Retinal pigment epithelial cell (primary cell): ENCODE data around the gene SORCS2.

ENCODE experiments used
- DNase-seq: peaks from one replicate; pipeline ENCODE4 v3.0.0-alpha.2; 2010; ENCODE audit warnings: low read depth
- H3K4me3 ChIP-seq: 2 replicates; pipeline ENCODE4 v1.5.1; 2011; ENCODE audit warnings: mild to moderate bottlenecking, low read length, control low read depth, moderate library complexity
- TF ChIP-seq, protein P1 (sequence below): conservative IDR thresholded peaks from 2 replicates; pipeline ENCODE4 v1.5.1; 2011; ENCODE audit warnings: low read depth, low read length, control low read depth, inconsistent platforms

The SORCS2 gene

DNA sequence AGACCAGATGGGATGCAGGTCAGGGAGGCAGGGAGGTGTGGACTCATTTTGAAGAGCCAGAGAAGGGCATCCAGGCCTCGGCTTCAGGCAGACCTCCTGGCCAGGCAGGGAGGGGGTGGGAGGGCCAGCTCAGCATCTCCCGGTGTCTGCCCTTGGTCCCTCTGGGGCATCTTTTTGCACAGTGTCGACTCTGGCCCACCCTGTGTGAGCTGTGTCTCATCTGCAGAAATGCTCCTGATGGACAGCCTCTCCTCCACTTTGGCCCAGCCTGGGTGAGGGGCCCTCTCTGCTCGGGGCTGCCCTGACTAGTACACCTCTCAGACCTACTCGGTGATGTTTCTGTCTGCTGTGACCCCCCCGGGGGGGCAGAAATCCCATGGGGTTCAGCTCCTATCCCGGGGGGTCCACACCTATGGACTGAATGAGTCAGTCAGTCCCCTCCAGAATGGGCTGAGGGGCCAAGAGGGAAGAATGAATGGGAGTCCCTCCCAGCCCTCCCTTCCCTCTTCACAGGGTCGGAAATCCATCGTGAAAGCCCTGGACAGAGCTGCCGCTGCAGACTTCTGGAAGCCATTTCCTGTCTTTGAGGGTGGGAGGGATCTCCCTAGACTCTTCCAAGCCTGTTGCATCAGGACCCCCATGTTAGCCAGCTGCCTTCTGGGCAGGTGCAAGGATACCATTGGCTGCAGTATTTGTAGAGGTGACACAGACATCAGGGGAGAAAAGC is 439.1 kb downstream of the SORCS2 start:
- TF ChIP-seq, protein P1, sequence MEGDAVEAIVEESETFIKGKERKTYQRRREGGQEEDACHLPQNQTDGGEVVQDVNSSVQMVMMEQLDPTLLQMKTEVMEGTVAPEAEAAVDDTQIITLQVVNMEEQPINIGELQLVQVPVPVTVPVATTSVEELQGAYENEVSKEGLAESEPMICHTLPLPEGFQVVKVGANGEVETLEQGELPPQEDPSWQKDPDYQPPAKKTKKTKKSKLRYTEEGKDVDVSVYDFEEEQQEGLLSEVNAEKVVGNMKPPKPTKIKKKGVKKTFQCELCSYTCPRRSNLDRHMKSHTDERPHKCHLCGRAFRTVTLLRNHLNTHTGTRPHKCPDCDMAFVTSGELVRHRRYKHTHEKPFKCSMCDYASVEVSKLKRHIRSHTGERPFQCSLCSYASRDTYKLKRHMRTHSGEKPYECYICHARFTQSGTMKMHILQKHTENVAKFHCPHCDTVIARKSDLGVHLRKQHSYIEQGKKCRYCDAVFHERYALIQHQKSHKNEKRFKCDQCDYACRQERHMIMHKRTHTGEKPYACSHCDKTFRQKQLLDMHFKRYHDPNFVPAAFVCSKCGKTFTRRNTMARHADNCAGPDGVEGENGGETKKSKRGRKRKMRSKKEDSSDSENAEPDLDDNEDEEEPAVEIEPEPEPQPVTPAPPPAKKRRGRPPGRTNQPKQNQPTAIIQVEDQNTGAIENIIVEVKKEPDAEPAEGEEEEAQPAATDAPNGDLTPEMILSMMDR = no peak
- DNase-seq = no peak
- H3K4me3 ChIP-seq = no peak overlapping the region

DNA sequence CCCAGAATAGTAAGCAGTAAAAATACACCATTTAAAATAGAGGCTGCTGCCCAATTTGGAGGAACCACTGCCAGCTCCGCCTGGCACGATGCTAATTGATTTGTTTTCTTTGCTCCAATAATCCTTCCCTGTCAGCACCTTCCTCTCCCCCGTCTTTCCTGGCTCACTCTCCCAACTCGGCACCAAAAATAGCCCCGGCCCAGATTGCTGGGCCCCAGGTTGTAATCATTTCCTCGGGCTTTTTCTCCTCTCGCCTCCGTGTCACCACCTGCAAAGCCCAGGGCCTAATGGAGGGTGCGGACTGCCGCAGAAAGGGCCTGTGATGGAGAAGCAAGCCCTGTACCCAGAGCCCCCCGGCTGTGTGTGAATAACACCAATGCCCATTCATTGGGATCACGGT is 440.0 kb downstream of the SORCS2 start:
- no peak overlapping the region for H3K4me3 ChIP-seq
- TF ChIP-seq, protein P1 = no peak

DNA sequence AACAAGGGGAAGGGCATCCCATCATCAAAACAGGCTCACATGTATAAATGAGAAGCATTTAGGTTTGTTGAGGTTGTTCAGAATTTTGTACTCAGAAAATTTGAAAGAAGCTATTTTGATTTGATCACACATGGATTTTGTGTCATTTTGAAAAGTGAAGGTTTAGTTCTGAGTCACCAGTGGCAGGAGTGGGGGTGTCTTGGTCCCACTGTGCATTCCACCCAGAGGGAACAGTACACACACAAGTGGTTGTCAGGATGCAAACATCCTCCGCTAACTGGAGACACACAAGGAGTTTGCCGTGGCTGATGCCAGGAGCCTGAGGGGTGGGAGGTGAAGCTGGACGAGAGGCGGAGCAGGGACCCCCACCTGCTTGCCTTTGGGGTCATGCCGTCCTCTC is 440.6 kb downstream of the SORCS2 start:
- DNase-seq = no peak
- no peak overlapping the region for H3K4me3 ChIP-seq
- TF ChIP-seq, protein P1 = no peak

More for the DNA sequence above, 440.0 kb downstream of the SORCS2 start:
- no peak for DNase-seq

DNA sequence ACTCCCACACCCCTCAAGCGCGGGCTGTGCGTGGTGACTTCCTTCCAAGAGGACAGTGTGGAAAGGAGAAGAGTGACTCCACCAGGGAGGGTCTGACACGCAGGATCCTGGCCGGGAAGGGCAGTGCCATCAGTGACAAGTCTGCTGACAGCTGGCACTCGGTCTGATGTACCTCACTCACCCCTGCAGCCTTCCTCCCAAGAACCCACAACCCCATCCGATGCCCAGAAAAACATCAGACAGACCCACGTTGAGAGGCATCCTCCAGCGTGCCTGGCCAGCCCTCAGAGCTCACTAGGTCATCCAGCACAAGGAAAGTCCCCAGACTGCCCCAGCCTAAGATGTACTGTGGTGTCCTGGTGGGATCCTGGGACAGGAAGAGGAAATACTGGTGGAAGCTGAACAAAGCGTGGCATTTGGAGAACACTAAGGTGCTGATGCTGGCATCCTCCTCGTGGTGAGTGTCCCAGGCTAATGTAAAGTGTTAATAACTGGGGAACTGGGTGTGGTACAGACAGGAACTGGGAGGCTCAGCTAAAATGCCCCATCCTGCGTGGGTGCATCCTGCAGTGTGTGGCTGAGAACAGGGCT is 442.4 kb downstream of the SORCS2 start:
- no peak overlapping the region for H3K4me3 ChIP-seq
- DNase-seq = no peak
- TF ChIP-seq, protein P1 = no peak

DNA sequence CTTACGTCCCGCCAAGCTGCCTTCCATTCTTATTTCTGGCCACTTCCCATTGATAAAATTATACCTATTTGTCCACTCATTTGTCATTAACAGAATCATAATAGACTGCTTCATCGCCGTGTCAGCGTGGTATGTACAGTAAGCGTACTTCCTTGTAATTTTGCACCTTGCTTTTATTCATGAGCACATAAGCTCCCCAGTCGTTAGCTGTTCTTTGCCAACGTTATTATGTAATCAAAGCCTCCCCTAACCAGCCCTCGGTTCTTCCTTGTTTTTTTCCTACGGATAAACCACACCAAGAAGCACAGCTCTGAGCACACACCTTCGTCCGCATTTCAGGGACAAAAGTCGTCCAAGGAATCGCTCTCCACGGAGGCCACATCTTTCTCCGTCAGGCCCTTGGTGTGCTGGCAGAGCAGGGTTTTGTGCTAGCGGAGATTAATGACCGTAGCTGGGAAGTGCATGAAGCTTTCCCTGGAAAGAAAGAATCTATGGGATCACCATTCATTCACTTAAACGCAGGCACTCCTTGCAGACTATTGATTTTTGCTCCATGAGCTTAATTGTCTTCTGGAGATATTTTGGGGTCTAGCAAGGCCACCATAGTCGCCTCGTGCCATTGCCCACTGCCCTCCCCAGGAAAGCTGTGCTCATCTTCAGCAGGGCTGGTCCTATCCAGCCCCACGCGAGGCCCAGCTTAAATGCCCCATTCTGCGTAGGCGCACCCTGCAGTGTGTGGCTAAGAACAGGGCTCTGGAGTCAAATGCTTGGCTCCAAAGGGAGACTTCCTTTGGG is 443.3 kb downstream of the SORCS2 start:
- no peak overlapping the region for H3K4me3 ChIP-seq
- no peak for DNase-seq
- TF ChIP-seq, protein P1 = no peak

DNA sequence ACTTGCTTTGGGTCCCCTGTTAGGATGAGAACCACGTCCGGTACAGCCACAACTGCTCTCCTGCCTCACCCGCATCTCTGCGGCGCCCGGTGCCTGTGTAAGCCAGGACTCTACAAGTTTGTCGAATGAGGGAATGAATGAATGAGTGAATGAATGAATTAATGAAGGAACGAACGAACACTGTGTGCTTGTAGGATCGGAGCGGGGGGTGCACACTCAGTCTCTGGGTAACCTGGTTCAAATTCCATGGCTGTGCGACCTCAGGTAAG is 443.8 kb downstream of the SORCS2 start:
- DNase-seq = no peak
- TF ChIP-seq, protein P1 = no peak
- no peak overlapping the region for H3K4me3 ChIP-seq
